ENCODE data around the gene NGLY1. TPM values are rescaled to one million over a fixed set of nuclear protein-coding genes. Genes with fewer than 3 reads are reported as not detected.

The NGLY1 gene
- total and polyA plus RNA-seq, 10 of the 15 experiments (the other 5 are each of a cell fraction or from before 2014, with no cell fraction given), result 29.8 to 73.5 (median 47.0) TPM

GRCh38 chr3:25781758-25782594 is 1.3 kb downstream of the NGLY1 start (continued):
- no peak for TF ChIP-seq ZBTB11 (CRISPR knock-in tag; IDR thresholded peaks at IDR 0.05)
- no peak for TF ChIP-seq ZSCAN29 (IDR thresholded peaks at IDR 0.05)
- peak; percentile 39 for TF ChIP-seq ATF7 (IDR thresholded peaks at IDR 0.05; ENCODE audit: low read depth)
- peak; percentile 72 for TF ChIP-seq MEF2A (IDR thresholded peaks at IDR 0.05; ENCODE audit: insufficient read depth, low read depth, low read length)
- TF ChIP-seq TBL1XR1 (IDR thresholded peaks at IDR 0.05; ENCODE audit: low read depth, low read length), result no peak
- TF ChIP-seq JUNB (IDR thresholded peaks at IDR 0.05), result peak; percentile 54
- TF ChIP-seq ESRRA (IDR thresholded peaks at IDR 0.05; ENCODE audit: low read length), result no peak
- TF ChIP-seq PAX8 (IDR thresholded peaks at IDR 0.05), result no peak
- TF ChIP-seq EZH2 (IDR thresholded peaks at IDR 0.05; ENCODE audit: borderline replicate concordance, control insufficient read depth, low read depth, low read length), result no peak
- no peak for TF ChIP-seq IKZF2 (IDR thresholded peaks at IDR 0.05)
- no peak for TF ChIP-seq LARP7 (IDR thresholded peaks at IDR 0.05)
- TF ChIP-seq NKRF (conservative IDR thresholded peaks at IDR 0.05), result peak; percentile 33; the same call in 1 of the 2 replicates
- peak; percentile 59 for TF ChIP-seq RAD51 (IDR thresholded peaks at IDR 0.05)
- no peak for TF ChIP-seq GATAD2B (conservative IDR thresholded peaks at IDR 0.05; ENCODE audit: low read depth)
- no peak for TF ChIP-seq EGR1 (IDR thresholded peaks at IDR 0.05; ENCODE audit: borderline replicate concordance in 1 of 2, low read depth in 2 of 2, low read length in 2 of 2)
- TF ChIP-seq RB1 (IDR thresholded peaks at IDR 0.05; ENCODE audit: borderline replicate concordance), result no peak
- no peak for TF ChIP-seq CEBPZ (IDR thresholded peaks at IDR 0.05; ENCODE audit: low read depth, low read length)

Measured in GM12878 (cell line).